Measurements from ENCODE around the gene CD19.
"Not testable (repeated sequence)": the region's sequence is repeated elsewhere in the genome, so short reads cannot be mapped to it uniquely, and the experiment has no call there.

The CD19 gene

GRCh38 chr16:28910086-28911031, 21.4 kb upstream of the CD19 start:
- no peak for DNase-seq

GRCh38 chr16:28912558-28912957, 19.2 kb upstream of the CD19 start:
- no peak for DNase-seq

GRCh38 chr16:28913946-28914724, 17.6 kb upstream of the CD19 start:
- no peak for DNase-seq

GRCh38 chr16:28915181-28915580, 16.6 kb upstream of the CD19 start:
- DNase-seq, result no peak

GRCh38 chr16:28917095-28917494, 14.7 kb upstream of the CD19 start:
- DNase-seq, result no peak

GRCh38 chr16:28918698-28919097, 13.1 kb upstream of the CD19 start:
- DNase-seq, result no peak

- DNase-seq, result no peak
These were observed 8.6 kb upstream of the CD19 start for GRCh38 chr16:28923231-28923587.

- peak in 3 of 4 experiments; percentile 19 to 46 (median 34) for DNase-seq
These were observed 7.9 kb upstream of the CD19 start for GRCh38 chr16:28923652-28924398.

- DNase-seq, result no peak
These were observed 7.4 kb upstream of the CD19 start for GRCh38 chr16:28924399-28924761.

- peak; percentile 95 to 97 (median 96) for DNase-seq
These were observed 6.9 kb upstream of the CD19 start, which contains the start of gene RABEP2 for GRCh38 chr16:28924762-28925385. TSS of gene RABEP2 (minus strand) at chr16:28925238. CDS start at chr16:28925163, 75 bp downstream.

GRCh38 chr16:28925386-28926228, 6.2 kb upstream of the CD19 start:
- DNase-seq, result peak; percentile 66 to 82 (median 77)

- not testable (repeated sequence) for DNase-seq
These were observed 5.5 kb upstream of the CD19 start for GRCh38 chr16:28926284-28926683.

- DNase-seq, result no peak
These were observed 4.0 kb upstream of the CD19 start for GRCh38 chr16:28927815-28928214.

GRCh38 chr16:28930203-28930602, 1.6 kb upstream of the CD19 start:
- no peak for DNase-seq

GRCh38 chr16:28930652-28931051, 1.1 kb upstream of the CD19 start:
- DNase-seq, result peak in 3 of 4 experiments; percentile 15 to 36 (median 15)

- no peak for DNase-seq
These were observed 769 bp downstream of the CD19 start for GRCh38 chr16:28932339-28933141.

- no peak for DNase-seq
These were observed 1.4 kb downstream of the CD19 start for GRCh38 chr16:28933171-28933570.

- DNase-seq, result no peak
These were observed 3.6 kb downstream of the CD19 start for GRCh38 chr16:28935346-28935745.

- peak; percentile 97 to 98 (median 98) for DNase-seq
These were observed 4.4 kb downstream of the CD19 start for GRCh38 chr16:28935924-28936783.

- no peak for DNase-seq
These were observed 5.0 kb downstream of the CD19 start for GRCh38 chr16:28936784-28937155.
